ENCODE measurements around the gene MBNL1. TPM values are rescaled to one million over a fixed set of nuclear protein-coding genes. Genes with fewer than 3 reads are reported as not detected.

Gene MBNL1
- total and polyA plus RNA-seq, 2 of the 13 experiments (the other 11 are each of a cell fraction or from before 2014, with no cell fraction given): 27.1 to 55.4 TPM

DNA sequence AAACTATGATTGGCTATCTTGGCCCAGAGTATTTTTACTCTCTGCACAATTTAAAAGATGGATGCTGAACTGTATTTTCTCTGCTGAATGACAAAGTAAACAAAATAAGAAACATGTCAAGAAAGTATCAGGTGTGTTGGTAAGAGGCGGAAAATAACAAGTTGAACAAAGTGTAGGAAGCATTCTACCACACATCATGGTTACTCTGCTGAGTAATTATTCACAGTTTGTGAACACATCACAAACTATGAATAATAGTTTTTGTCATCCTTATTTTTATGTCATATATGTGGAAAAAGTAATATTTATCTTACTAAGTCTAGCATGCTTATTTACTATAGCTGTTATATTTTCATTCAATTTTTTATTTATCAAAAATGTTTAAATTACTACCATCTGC is 229.2 kb downstream of the MBNL1 start:
- Histone ChIP-seq H3K27me3 (ENCODE audit: control insufficient read depth in 1 of 2, insufficient read depth in 2 of 2, low read length in 2 of 2) (no peaks in the 10 kb centered on the region), H2AFZ (ENCODE audit: low read length) (no peak overlapping the region), H3K4me1 (ENCODE audit: insufficient read depth, low read length) (no peaks in the 10 kb centered on the region), H3K27ac (ENCODE audit: extremely low read length, insufficient read depth, low read length) (no peak overlapping the region), H4K20me1 (ENCODE audit: insufficient read depth, low read length) (no peaks in the 10 kb centered on the region), H3K4me2 (ENCODE audit: low read depth, low read length) (no peak overlapping the region), H3K36me3 (replicated peaks in 1 of 2; ENCODE audit: control insufficient read depth in 1 of 2, insufficient read depth in 2 of 2, low read length in 2 of 2) (no peaks in the 10 kb centered on the region), H3K79me2 (ENCODE audit: insufficient read depth, low read length) (no peaks in the 10 kb centered on the region), H3K9ac (ENCODE audit: insufficient read depth, low read depth, low read length) (no peak overlapping the region), H3K9me3 (ENCODE audit: low read length) (no peaks in the 10 kb centered on the region), H3K4me3 (replicated peaks in 1 of 3; ENCODE audit: insufficient read depth in 1 of 3, low read depth in 2 of 3, low read length in 3 of 3) (no peak overlapping the region)
- POLR2A ChIA-PET: no interaction called here
- FAIRE-seq (no peak), DNase-seq (ENCODE audit: low spot score) (no peak), ATAC-seq (no peak)
- in situ Hi-C loops (cut with HindIII; ENCODE audit: extremely low pct_ligation_motif_present, low pct_unique_long_range_greater_than_20kb): no loop called here
- no TSS peak for BruUV-seq (replicated peaks)
- CTCF ChIA-PET (ENCODE audit: low intra/inter-chr PET ratio, low total read pairs): no interaction called here
- TF ChIP-seq ZNF552 (CRISPR knock-in tag; IDR thresholded peaks at IDR 0.05; ENCODE audit: borderline replicate concordance) (no peak), KLF15 (CRISPR knock-in tag; IDR thresholded peaks at IDR 0.05; ENCODE audit: borderline replicate concordance) (no peak)
- WGBS (ENCODE audit: low lambda C conversion rate): 42% methylated on average over 1 of the region's 1 CpG
- intact Hi-C loops (cut with micrococcal nuclease; ENCODE audit: unreplicated experiment): no loop called here

- BruUV-seq (replicated peaks): no TSS peak
- TF ChIP-seq, protein P1, sequence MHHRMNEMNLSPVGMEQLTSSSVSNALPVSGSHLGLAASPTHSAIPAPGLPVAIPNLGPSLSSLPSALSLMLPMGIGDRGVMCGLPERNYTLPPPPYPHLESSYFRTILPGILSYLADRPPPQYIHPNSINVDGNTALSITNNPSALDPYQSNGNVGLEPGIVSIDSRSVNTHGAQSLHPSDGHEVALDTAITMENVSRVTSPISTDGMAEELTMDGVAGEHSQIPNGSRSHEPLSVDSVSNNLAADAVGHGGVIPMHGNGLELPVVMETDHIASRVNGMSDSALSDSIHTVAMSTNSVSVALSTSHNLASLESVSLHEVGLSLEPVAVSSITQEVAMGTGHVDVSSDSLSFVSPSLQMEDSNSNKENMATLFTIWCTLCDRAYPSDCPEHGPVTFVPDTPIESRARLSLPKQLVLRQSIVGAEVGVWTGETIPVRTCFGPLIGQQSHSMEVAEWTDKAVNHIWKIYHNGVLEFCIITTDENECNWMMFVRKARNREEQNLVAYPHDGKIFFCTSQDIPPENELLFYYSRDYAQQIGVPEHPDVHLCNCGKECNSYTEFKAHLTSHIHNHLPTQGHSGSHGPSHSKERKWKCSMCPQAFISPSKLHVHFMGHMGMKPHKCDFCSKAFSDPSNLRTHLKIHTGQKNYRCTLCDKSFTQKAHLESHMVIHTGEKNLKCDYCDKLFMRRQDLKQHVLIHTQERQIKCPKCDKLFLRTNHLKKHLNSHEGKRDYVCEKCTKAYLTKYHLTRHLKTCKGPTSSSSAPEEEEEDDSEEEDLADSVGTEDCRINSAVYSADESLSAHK (CRISPR knock-in tag; IDR thresholded peaks at IDR 0.05; ENCODE audit: borderline replicate concordance): no peak
- TF ChIP-seq ZFP90 (CRISPR knock-in tag; IDR thresholded peaks at IDR 0.05; ENCODE audit: borderline replicate concordance): no peak
- no peak for TF ChIP-seq RCOR2 (CRISPR knock-in tag; IDR thresholded peaks at IDR 0.05)
- no peak for TF ChIP-seq GLMP (CRISPR knock-in tag; IDR thresholded peaks at IDR 0.05; ENCODE audit: borderline replicate concordance)
- TF ChIP-seq EEA1 (CRISPR knock-in tag; IDR thresholded peaks at IDR 0.05; ENCODE audit: borderline replicate concordance): no peak
- ChIA-PET CTCF (ENCODE audit: low intra/inter-chr PET ratio, low total read pairs) (no interaction called here), POLR2A (no interaction called here)
- H4K20me1 ChIP-seq (ENCODE audit: insufficient read depth, low read length): no peaks in the 10 kb centered on the region
- no peak overlapping the region for H3K9ac ChIP-seq (ENCODE audit: insufficient read depth, low read depth, low read length)
- 34% methylated on average over 4 of the region's 4 CpGs for WGBS (ENCODE audit: low lambda C conversion rate)
- no peak for ATAC-seq
- no peak overlapping the region for H3K27ac ChIP-seq (ENCODE audit: extremely low read length, insufficient read depth, low read length)
- no peak for DNase-seq (ENCODE audit: low spot score)
- H2AFZ ChIP-seq (ENCODE audit: low read length): no peak overlapping the region
- intact Hi-C loops (cut with micrococcal nuclease; ENCODE audit: unreplicated experiment) (no loop called here), in situ Hi-C loops (cut with HindIII; ENCODE audit: extremely low pct_ligation_motif_present, low pct_unique_long_range_greater_than_20kb) (no loop called here)
- H3K36me3 ChIP-seq (replicated peaks in 1 of 2; ENCODE audit: control insufficient read depth in 1 of 2, insufficient read depth in 2 of 2, low read length in 2 of 2): no peaks in the 10 kb centered on the region
- no peak overlapping the region for H3K4me2 ChIP-seq (ENCODE audit: low read depth, low read length)
- H3K79me2 ChIP-seq (ENCODE audit: insufficient read depth, low read length): no peaks in the 10 kb centered on the region
- H3K27me3 ChIP-seq (ENCODE audit: control insufficient read depth in 1 of 2, insufficient read depth in 2 of 2, low read length in 2 of 2): no peaks in the 10 kb centered on the region
- no peaks in the 10 kb centered on the region for H3K9me3 ChIP-seq (ENCODE audit: low read length)
- no peaks in the 10 kb centered on the region for H3K4me1 ChIP-seq (ENCODE audit: insufficient read depth, low read length)
- no peak overlapping the region for H3K4me3 ChIP-seq (replicated peaks in 1 of 3; ENCODE audit: insufficient read depth in 1 of 3, low read depth in 2 of 3, low read length in 3 of 3)
- FAIRE-seq: no peak
Observed at GRCh38 chr3:152499791-152500385, 231.2 kb downstream of the MBNL1 start.
